HG02623 (cell line): ENCODE data around the gene CFHR5.
"Not testable (repeated sequence)": the region's sequence is repeated elsewhere in the genome, so short reads cannot be mapped to it uniquely, and the experiment has no call there.

Source experiments
- ATAC-seq: cut with Tn5 transposase; IDR thresholded peaks from one replicate; pipeline ENCODE4 v1.9.1; 2021; ENCODE audit warnings: moderate library complexity; ENCODE audit not compliant: unreplicated experiment

Gene CFHR5

DNA sequence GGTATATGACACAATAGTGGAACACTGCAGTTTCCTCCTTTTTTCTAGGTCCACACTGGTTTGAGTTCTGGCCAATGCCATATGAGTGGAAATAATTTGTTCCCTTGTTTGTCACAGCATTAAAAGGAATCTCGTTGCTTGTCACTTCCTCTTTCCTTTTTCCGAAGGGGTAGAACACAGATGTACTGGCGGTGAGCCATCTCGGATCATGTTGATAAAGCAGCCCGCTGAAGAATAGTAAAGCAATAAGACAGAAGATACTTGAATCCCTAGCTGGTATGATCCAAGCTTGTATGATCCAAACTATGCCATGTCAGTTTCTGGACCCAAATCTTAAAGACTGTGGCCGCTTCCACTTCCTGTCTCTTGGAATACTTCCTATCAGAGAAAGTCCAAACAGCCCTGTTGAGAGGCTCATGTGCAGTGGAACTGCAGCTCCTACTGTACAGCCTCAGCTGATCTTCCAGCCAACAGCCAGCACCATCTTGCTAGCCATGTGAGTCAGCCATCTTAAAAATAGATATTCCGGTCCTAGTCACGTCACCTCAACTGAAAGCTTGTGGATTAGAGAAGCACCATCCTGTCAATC lies 40.3 kb downstream of the CFHR5 start:
- no peak for ATAC-seq

DNA sequence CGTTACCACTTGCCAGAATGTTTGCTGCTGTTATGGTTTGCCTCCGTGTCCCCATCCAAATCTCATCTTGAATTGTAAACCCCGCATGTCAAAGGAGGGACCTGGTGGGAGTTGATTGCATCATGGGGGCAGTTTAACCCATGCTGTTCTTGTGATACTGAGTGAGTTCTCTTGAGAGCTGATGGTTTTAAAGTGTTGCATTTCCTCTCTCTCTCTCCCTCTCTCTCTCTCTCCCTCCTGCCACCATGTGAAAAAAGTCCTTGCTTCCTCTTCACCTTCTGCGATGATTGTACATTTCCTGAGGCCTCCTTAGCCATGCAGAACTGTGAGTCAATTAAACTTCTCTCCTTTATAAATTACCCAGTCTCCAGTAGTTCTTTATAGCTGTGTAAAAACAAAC lies 44.4 kb downstream of the CFHR5 start:
- ATAC-seq = no peak

DNA sequence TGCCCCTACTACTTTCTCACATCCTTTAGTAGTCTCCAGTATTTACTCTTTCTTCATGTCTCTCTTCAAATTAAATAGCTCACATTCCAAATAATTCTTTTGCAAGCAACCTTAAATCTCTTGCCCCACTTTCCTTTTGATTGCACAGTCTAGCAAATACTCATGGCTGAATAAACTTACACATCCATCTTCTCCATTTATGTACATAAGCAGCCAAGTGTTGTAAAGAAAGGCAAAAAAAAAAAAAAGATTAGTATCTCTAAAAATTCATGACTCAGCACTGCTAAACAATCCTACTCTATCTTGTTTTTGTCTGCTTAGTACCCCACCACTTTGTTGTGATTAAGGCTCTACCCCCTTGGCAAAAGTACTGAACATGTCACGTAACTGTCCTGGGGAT lies 47.1 kb downstream of the CFHR5 start:
- no peak for ATAC-seq

DNA sequence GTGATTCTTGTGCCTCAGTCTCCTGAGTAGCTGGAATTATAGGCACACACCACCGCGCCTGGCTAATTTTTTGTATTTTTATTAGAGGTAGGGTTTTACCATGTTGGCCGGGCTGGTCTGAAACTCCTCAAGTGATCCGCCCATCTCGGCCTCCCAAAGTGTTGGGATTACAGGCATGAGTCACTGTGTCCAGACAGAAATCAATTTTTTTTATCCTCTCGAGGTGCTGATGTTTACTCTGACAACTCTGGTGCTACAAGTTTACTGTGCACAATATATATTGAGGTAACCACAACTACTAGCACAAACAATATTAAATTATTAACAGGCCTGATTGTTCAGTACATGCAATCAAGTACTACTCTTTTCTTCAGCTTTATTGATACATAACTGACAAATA lies 50.0 kb downstream of the CFHR5 start:
- ATAC-seq = no peak

DNA sequence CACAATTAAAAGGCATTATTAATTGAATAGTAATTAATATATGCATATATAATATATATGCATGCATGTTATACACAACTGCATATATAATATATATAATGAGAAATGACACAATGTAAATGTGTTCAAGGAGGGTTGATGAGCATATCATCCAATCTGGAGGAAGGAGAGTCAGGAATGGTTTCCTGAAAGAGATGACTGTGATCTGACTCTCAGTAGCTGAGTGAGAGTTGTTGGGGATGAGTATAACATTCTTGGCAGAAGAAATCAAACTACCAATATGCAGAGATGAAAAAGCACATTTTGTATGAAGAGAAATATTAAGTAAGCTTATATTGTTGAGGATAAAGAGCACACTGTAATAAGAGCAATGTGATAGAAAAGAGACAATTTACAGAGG lies 52.4 kb downstream of the CFHR5 start:
- no peak for ATAC-seq

DNA sequence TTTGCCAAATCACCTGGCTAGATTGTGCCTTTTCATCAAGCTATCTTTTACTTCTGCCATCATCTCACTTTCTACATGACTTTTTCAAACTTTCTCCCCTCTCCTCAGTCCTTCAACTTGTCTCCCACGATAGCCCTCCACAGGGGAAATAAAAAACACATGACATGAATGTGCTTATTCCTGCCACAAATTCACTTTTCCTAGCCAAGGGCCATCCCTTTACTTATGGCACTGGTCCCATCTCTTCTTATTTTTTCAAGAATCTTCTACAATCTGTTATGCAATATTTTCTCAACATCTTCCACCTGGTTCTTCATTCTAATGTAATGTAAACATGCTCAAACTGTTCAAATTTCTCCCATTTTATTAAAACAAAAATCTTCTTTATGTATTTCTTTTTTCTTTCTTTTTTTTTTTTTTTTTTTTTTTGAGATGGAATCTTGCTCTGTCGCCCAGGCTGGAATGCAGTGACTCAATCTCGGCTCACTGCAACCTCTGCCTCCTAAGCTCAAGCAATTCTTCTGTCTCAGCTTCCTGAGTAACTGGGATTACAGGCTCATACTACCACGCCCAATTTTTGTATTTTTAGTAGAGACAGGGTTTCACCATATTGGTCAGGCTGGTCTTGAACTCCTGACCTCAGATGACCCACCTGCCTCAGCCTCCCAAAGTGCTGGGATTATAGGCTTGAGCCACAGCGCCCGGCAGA lies 57.4 kb downstream of the CFHR5 start:
- not testable (repeated sequence) for ATAC-seq

DNA sequence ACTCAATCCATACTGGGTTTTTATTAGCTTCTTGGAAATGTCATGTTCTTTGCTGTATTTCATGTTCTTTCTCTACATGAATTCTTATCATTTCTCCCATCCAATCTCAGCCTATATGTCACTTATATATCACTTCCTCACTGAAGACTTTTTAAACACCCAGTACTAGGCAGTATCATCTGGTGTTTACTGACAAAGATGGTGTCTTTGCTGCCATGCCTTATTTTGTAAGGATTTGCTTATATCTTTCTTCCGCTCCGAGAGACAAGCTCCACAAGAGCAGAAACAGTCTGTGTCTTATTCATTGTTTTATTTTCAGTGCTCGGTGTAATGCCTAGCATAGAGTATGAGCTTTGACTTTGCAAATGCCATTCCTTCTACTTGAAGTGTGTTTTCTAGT lies 59.5 kb downstream of the CFHR5 start:
- no peak for ATAC-seq

DNA sequence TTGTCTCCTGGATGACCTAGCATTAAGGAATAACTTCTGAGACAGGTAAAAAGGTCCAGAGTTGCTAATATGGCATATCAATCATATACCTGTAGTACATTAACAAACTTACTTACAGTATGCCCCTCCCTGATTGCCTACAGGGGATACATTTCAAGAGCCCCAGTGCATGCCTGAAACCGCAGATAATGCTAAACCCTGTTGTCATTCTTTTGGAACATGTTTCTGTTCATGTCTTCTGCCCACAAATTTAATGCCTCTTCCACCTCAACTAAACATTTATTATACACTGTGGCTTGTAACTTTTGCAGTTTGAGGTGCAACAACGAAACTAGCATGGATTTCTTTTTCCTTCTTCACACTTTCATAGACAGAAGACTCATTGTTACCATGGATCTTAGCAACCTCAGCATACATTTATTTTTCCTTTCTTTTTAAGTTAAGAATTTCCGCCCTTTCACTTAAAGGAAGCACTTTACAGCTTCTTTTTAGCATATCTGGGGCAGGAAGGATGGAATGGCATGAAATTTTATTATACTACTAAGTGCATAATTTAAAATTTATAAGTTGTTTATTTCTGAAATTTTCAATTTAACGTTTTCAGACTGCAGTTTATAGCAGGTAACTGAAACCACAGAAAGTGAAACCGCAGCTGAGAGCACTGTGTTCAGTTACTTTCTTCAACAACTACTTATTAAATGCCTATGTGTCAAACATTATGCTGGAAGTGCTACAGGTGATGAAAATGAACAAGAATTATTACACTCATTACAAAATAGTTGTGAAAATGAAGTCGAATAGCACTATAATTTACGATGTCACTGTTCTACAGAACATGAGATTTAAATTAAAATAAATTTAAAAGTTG lies 64.4 kb downstream of the CFHR5 start:
- peak; percentile 55 for ATAC-seq

DNA sequence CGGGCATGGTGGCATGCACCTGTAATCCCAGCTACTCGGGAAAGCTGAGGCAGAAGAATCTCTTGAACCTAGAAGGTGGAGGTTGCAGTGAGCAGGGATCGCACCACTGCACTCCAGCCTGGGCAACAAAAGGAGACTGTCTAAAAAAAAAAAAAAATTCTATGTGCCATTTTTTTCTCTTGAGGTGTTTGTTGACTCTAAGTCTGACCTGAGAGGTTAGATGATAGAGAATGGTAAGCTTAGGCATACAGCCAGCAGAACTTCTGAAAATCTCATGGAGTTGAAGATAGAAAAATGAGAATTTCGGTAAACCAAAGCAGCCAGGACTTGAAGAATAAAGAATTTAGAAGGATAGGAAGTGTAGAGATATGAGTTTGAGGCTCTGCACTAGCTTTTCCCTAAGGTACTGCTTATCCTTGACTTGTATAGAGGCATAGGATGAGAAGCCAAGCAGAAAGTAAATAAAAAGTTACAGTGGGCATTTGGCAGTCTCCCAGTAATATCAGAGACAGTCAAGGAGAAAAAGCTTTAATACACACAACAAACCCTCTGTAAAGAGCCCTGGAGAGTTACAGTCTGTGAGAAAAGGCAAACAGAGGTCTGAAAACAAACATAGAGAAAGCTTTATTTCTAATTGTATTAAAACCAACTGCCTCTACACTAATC lies 65.5 kb downstream of the CFHR5 start:
- ATAC-seq = no peak

DNA sequence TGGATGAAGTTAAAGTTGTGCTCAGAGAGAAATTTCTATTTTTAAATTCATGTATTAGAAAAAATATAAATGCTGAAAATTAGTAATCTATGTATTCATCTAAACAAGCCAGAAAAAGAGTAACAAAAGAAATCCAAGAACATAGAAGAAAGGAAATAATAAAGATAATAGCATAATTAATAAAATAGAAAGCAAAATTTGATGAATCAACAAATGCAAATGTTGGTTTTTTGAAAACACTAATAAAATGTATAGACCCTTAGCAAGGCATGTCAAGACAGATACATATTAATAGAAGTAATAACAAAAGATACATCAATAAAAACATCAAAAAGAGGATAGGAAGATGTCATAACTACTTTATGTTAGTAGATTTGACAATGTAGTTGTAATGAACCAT lies 71.7 kb downstream of the CFHR5 start:
- ATAC-seq = no peak
